Thyroid gland (tissue), 4 donors: ENCODE measurements around the gene RAB11FIP4.

Source experiments
- POLR2A ChIP-seq, 2 donors: fragments of 450-650 bp; IDR thresholded peaks; one replicate each; pipeline ENCODE4 v1.6.1; 2017; ENCODE audit warnings: antibody characterized with exemption in 2 of 2, mild to moderate bottlenecking in 2 of 2, moderate library complexity in 1 of 2
- TF ChIP-seq, protein P1 (sequence below), 6 experiments: fragments of 200-600 bp in 3 of 6; fragments of 450-650 bp in 3 of 6; sonication (generic) in 3 of 6; IDR thresholded peaks; one replicate each; pipeline ENCODE4 v1.5.1; 2016 to 2019; ENCODE audit warnings: antibody characterized with exemption in 6 of 6, mild to moderate bottlenecking in 2 of 6, inconsistent platforms in 1 of 6, moderate library complexity in 1 of 6

DNA sequence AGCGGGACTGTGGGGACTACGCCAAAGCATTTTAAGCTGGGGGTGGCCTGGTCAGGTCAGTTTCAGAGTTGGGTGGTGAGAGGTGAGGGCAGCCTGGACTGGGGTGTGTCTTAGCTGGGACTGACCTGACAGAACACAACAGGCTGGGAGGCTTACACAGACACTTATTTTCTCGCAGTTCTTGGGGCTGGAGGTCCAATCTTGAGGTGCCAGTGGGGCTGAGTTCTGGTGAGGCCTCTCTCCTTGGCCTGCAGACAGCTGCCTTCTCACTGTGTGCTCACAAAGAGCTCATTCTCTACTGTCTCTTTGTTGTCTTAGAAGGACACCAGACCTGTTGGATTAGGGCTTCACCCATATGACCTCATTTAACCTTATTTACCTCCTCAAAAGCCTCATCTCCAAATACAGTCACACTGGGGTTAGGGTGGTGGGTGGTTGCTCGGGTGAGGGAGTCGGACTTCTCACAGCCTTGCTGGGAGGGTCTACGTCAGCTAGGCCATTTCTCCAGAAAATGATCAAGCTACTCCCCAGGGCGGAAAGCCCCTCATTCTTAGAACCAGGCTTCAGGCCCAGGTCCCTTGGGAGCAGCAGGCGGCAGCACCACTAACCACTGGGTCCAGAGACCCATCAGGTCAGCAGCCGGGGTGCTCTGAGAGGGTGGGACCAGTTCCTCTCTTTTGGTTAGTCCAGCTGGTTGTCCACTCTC, 149.3 kb downstream of the RAB11FIP4 start:
- TF ChIP-seq, protein P1, sequence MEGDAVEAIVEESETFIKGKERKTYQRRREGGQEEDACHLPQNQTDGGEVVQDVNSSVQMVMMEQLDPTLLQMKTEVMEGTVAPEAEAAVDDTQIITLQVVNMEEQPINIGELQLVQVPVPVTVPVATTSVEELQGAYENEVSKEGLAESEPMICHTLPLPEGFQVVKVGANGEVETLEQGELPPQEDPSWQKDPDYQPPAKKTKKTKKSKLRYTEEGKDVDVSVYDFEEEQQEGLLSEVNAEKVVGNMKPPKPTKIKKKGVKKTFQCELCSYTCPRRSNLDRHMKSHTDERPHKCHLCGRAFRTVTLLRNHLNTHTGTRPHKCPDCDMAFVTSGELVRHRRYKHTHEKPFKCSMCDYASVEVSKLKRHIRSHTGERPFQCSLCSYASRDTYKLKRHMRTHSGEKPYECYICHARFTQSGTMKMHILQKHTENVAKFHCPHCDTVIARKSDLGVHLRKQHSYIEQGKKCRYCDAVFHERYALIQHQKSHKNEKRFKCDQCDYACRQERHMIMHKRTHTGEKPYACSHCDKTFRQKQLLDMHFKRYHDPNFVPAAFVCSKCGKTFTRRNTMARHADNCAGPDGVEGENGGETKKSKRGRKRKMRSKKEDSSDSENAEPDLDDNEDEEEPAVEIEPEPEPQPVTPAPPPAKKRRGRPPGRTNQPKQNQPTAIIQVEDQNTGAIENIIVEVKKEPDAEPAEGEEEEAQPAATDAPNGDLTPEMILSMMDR (IDR thresholded peaks at IDR 0.05) = no peak
- no peak for TF ChIP-seq POLR2A (IDR thresholded peaks at IDR 0.05)
